Stimulated activated CD4-positive, alpha-beta T cell treated with anti-CD3 and anti-CD28 coated beads, TNF-alpha, amount 100 ng/mL, for 1 hour (primary cell): ENCODE results near the gene EPB41L2.
"Not testable (repeated sequence)": the region's sequence is repeated elsewhere in the genome, so short reads cannot be mapped to it uniquely, and the experiment has no call there.

Experiments
- DNase-seq, 3 donors: peaks; one replicate each; pipeline ENCODE4 v3.0.0-alpha.2; 2020; ENCODE audit warnings: low read depth in 3 of 3, low spot score in 1 of 3

The EPB41L2 gene

GRCh38 chr6:131037194-131037897 is 25.7 kb downstream of the EPB41L2 start:
- DNase-seq: no peak

- DNase-seq: no peak
Observed at GRCh38 chr6:131036601-131037000, 26.4 kb downstream of the EPB41L2 start.

DNA sequence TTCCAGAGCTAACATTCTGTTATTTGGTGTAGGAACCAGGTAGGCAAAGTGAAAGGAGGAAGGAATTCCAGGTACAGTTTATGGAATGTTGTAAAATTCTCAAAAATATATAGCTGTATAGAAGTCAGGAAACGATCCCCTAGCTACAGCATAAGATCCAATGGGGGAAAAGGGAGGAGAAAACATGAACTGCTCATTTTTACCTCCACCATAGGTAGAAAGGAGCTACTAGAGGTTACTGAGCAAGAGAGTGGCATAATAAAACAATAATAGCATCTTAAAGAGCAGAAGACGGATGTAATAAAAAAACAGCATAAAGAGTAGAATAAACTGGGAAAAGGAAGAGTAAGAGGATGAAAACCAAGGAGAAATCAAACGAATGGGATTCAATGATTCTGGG is 26.9 kb downstream of the EPB41L2 start:
- DNase-seq: no peak

DNA sequence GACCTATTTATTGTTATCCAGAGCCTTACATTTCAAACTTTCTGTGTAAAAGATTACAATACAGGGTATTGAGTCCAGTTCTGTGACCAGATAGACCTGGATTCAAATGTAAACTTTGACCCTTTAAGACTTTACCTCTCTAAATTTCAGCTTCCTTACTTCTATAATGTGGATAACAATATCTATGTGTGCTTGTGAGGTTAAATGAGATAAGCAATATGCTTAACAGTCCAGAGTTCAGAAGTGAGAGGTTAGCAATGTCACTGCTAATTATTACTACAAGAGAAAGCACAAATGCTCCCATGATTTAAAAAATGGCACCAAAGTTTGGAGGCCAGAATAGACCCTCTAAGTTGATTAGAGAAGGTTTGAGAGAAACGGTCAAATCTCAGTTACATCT is 27.5 kb downstream of the EPB41L2 start:
- no peak for DNase-seq

DNA sequence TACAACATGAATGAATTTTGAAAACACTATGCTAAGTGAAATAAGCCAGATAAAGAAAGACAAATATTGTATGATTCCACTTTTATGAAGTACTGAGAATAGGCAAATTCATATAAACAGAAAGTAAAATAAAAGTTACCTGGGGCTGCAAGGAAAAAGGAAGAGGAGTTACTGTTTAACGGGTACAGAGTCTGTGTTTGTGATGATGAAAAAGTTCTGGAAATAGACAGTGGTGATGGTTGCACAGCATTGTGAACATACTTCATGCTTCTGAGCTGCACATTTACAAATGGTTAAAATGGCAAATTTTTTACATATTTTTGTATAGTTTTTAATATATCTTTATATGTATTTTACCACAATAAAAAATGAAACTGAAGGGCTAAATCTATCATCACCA is 29.4 kb downstream of the EPB41L2 start:
- no peak for DNase-seq

DNA sequence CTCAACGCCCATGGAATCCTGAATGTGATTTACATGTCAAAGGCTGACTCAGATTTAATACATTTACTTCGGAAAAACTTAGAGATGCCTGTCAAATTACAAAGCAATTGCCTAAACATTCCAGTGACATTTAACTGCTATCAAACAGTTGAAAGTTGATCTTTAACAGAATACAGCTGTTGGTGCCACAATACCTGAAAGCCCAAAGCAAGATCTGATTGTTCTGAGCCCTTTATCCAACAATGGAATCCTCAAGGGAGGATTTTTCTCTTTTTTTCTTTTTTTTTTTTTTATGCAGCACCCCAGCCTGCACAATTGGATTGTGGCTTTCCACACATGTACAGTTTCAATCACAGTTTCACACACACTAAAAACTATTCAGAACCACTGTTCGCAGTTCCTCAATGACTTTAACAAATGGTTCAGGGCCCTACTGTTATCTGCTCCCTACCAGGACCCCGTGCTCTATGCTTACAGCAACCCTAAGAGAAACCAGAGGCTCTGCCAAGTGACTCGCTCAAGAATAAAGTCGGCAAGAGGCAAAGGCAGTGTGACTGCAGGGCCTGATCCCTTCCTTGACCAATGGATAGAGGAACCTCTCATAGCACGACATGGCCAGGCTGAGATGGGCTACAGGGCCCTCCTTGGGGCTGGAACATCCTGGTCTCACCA is 33.3 kb downstream of the EPB41L2 start:
- DNase-seq: no peak

GRCh38 chr6:131027326-131027725 is 35.7 kb downstream of the EPB41L2 start:
- no peak for DNase-seq

- no peak for DNase-seq
Observed at GRCh38 chr6:131026243-131026642, 36.8 kb downstream of the EPB41L2 start.

- DNase-seq: no peak
Observed at GRCh38 chr6:131024565-131024964, 38.5 kb downstream of the EPB41L2 start.

GRCh38 chr6:131023834-131024504 is 39.1 kb downstream of the EPB41L2 start:
- no peak for DNase-seq

GRCh38 chr6:131022691-131023090 is 40.4 kb downstream of the EPB41L2 start:
- DNase-seq: no peak

DNA sequence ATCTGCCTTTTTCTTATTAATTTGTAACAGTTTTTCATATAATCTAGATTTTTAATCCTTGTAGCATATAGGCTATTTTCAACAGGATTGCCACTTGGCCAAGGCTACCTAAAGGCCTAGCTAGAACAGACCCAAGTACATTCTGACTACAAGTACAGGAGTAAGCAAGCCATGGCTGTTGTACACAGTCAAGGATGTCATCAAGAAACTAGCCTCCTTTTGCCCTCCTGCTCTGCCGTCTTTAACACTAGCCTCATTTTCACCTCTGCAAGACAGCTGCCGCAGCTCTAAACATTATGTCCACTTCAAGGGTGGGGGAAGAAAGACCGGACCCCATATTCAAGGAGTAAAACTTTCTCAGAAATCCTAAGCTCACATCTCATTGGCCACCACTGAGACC is 45.1 kb downstream of the EPB41L2 start:
- no peak for DNase-seq

DNA sequence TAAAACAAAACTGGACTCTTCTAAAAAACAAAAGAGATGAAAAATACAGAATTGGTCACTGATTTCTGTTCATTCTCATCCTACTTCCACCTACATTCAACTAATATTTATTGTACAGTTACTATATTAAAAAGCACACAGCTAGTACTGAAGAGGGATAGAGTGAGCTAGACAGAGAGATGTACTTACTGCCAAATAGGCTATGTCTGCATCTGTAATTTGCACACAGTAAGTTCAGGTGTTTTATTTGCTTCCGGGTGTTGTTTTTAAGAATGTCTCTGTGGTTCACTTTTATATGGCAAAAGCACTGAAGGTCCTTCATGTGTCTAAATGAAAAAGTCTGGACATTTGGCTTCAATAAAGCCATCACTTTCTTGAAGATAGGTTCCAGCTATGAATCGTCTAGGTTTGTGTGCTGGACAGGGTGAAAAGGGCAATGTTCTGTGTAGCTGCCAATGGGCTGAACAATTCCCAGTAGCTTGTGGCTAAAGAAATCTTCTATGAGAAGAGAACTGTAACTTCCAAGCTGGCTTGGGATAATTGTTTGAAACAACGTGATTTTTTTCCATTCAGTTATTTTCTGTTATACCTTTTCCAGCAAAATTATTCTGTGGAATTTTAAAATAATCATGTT is 47.3 kb downstream of the EPB41L2 start:
- DNase-seq: no peak

- no peak for DNase-seq
Observed at GRCh38 chr6:131015025-131015591, 47.9 kb downstream of the EPB41L2 start.

GRCh38 chr6:131014080-131014776 is 48.8 kb downstream of the EPB41L2 start:
- DNase-seq: no peak

DNA sequence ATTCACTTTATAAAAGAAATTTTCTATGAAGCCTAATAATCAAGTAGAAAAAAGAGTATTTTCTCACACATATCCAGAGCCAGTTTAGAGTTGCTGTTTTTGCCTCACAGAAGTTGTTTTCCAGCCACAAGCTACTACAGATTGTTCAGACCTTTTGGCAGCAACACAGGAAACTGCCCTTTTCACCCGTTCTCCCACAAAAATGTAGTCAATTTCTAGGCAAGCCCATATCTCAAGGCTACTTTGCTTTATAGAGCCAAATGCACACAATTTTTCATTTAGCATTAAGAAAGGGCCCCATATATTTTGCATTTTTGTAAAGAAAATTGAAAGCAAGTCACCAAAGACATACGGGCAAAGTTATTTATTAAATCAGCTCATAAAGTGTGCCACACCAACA is 49.5 kb downstream of the EPB41L2 start:
- no peak for DNase-seq

- no peak for DNase-seq
Observed at GRCh38 chr6:131009790-131010189, 53.3 kb downstream of the EPB41L2 start.

DNA sequence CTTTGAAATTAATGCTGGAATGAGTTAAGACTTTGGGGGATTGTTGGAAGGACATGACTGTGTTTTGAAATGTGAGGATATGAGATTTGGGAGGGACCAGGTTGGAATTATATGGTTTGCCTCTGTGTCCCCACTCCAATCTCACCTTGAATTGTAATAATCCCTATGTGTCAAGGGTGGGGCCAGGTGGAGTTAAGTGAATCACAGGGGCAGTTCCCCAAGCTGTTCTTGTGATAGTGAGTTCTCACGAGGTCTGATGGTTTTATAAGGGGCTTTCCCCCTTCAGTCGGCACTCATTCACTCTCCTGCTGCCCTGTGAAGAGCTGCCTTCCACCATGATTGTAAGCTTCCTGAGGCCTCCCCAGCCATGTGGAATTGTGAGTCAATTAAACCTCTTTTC is 54.1 kb downstream of the EPB41L2 start:
- DNase-seq: not testable (repeated sequence)

GRCh38 chr6:131007964-131008363 is 55.1 kb downstream of the EPB41L2 start:
- not testable (repeated sequence) for DNase-seq

GRCh38 chr6:131007286-131007685 is 55.8 kb downstream of the EPB41L2 start:
- no peak for DNase-seq

DNA sequence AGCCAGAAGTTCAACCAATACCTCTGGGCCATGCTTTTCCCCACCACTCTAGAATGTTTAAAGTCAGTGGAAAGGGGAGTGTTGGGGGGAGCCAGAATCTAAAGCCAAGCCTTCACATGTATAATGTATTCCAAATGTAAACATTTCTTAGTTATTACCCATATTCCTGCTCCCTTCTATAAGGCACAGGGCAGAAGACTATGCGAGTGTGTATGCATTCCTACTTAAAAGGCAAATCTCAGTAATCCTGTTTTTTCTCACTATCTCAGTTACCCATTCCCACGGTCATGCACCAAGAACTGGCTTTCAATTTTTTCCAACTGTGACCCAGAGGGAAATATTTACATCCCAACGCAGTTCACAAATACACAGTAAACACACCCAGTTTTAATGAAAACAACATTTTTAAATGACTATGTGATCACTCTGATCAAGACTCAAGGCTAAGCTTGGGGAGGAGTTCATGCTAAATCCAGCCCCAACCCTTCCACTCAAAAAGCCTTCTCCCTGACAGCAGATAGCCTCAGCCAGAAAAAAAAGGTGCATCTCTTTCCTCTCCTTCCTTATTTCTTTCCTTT is 57.5 kb downstream of the EPB41L2 start:
- no peak for DNase-seq
